Measurements from ENCODE around the gene POLR2L. TPM values are rescaled to one million over a fixed set of nuclear protein-coding genes. Genes with fewer than 3 reads are reported as not detected.

Gene POLR2L
- total and polyA plus RNA-seq, 2 of the 13 experiments (the other 11 are each of a cell fraction or from before 2014, with no cell fraction given) = 104 to 114 TPM

GRCh38 chr11:797296-798092 lies 44.8 kb downstream of the POLR2L start (continued):
- TF ChIP-seq ZNF142 (CRISPR knock-in tag; IDR thresholded peaks at IDR 0.05) = no peak
- TF ChIP-seq YEATS4 (CRISPR knock-in tag; IDR thresholded peaks at IDR 0.05; ENCODE audit: borderline replicate concordance) = no peak
- no peak for TF ChIP-seq TFDP1 (CRISPR knock-in tag; IDR thresholded peaks at IDR 0.05; ENCODE audit: borderline replicate concordance)
- TF ChIP-seq ZFP36L2 (CRISPR knock-in tag; IDR thresholded peaks at IDR 0.05) = no peak
- TF ChIP-seq SMYD3 (CRISPR knock-in tag; IDR thresholded peaks at IDR 0.05) = no peak
- no peak for TF ChIP-seq ZNF549 (CRISPR knock-in tag; IDR thresholded peaks at IDR 0.05)
- TF ChIP-seq ZNF431 (CRISPR knock-in tag; IDR thresholded peaks at IDR 0.05; ENCODE audit: borderline replicate concordance, low read depth) = no peak
- TF ChIP-seq ZNF782 (CRISPR knock-in tag; IDR thresholded peaks at IDR 0.05; ENCODE audit: borderline replicate concordance) = peak; percentile 55; the same call in 1 of the 2 replicates
- no peak for TF ChIP-seq CHD2 (IDR thresholded peaks at IDR 0.05; ENCODE audit: low read depth, low read length)
- no peak for TF ChIP-seq ZBTB10 (CRISPR knock-in tag; IDR thresholded peaks at IDR 0.05; ENCODE audit: borderline replicate concordance)
- no peak; the same call in 1 of the 2 replicates for TF ChIP-seq ZNF501 (CRISPR knock-in tag; IDR thresholded peaks at IDR 0.05)
- TF ChIP-seq ZNF740 (CRISPR knock-in tag; IDR thresholded peaks at IDR 0.05) = peak; percentile 58; the same call in 1 of the 2 replicates
- TF ChIP-seq ZNF747 (CRISPR knock-in tag; IDR thresholded peaks at IDR 0.05; ENCODE audit: borderline replicate concordance) = no peak
- no peak for TF ChIP-seq CREBL2 (CRISPR knock-in tag; IDR thresholded peaks at IDR 0.05; ENCODE audit: borderline replicate concordance)
- TF ChIP-seq E2F5 (CRISPR knock-in tag; conservative IDR thresholded peaks at IDR 0.05) = no peak
- TF ChIP-seq CHD4 (IDR thresholded peaks at IDR 0.05; ENCODE audit: borderline replicate concordance, low read length) = no peak
- TF ChIP-seq SMC3 (IDR thresholded peaks at IDR 0.05; ENCODE audit: low read length) = no peak
